ENCODE measurements around the gene RYR3.

- TF ChIP-seq CTCF (IDR thresholded peaks at IDR 0.05) = no peak
- TF ChIP-seq ZFX (IDR thresholded peaks at IDR 0.05; ENCODE audit: borderline replicate concordance) = no peak
Observed at GRCh38 chr15:33859992-33860545, 549.3 kb downstream of the RYR3 start.
